Ovary (tissue), 3 donors: ENCODE measurements around the gene KRT7.

Experiments
- POLR2A ChIP-seq: fragments of 450-650 bp; IDR thresholded peaks from one replicate; pipeline ENCODE4 v1.6.1; 2017; ENCODE audit warnings: antibody characterized with exemption, mild to moderate bottlenecking, moderate library complexity
- TF ChIP-seq, protein P1 (sequence below), 3 donors: fragments of 450-650 bp in 2 of 3; fragments of 200-600 bp in 1 of 3; IDR thresholded peaks; one replicate each; pipeline versions ENCODE4 v1.5.1 to v1.8.0; 2016 to 2022; ENCODE audit warnings: antibody characterized with exemption in 3 of 3, mild to moderate bottlenecking in 1 of 3
- donor health status: DM: no; HTN: no; CAD: no.

DNA sequence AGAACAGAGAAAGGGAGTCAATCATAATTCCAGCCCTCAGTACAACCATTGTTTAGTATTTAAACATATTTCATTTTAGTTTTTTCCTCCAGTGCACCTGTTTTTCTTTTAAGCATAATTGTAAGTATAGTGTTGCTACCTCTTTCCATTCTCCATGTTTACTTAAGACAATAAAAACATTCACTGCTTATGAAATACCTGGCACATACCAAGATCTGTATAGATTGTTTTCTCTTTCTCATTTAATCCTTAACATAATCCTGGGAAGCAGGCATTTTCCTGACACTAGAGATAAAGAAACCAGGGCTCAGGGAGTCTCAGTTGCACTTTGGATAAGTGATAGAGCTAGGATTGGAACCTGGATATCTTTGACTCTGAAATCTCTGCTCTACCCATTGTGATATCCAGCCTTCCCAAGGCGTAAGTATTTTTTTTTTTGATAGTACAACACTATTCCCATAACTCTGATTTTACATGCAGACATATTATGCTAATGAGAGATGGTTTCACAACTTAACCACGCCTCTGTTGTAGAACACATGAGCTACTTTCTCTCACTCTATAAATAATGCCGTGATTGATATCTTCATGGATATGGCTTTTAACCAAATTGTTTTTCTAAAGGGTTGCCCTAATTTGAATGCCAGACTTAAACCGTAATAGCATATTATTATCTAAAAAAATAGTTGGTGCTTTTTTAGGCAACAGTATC is 11.8 kb upstream of the KRT7 start:
- TF ChIP-seq, protein P1, sequence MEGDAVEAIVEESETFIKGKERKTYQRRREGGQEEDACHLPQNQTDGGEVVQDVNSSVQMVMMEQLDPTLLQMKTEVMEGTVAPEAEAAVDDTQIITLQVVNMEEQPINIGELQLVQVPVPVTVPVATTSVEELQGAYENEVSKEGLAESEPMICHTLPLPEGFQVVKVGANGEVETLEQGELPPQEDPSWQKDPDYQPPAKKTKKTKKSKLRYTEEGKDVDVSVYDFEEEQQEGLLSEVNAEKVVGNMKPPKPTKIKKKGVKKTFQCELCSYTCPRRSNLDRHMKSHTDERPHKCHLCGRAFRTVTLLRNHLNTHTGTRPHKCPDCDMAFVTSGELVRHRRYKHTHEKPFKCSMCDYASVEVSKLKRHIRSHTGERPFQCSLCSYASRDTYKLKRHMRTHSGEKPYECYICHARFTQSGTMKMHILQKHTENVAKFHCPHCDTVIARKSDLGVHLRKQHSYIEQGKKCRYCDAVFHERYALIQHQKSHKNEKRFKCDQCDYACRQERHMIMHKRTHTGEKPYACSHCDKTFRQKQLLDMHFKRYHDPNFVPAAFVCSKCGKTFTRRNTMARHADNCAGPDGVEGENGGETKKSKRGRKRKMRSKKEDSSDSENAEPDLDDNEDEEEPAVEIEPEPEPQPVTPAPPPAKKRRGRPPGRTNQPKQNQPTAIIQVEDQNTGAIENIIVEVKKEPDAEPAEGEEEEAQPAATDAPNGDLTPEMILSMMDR (IDR thresholded peaks at IDR 0.05) = no peak
- TF ChIP-seq POLR2A = no peak
